GM19397 (cell line): ENCODE results near the gene MAP3K12.
A peak's percentile ranks its signal among the peaks of the same experiment; 100 is the strongest.

Experiments used
- ATAC-seq: cut with Tn5 transposase; IDR thresholded peaks from one replicate; pipeline ENCODE4 v1.9.1; 2021; ENCODE audit warnings: mild to moderate bottlenecking, moderate library complexity; ENCODE audit not compliant: unreplicated experiment

Gene MAP3K12

GRCh38 chr12:53510181-53510812 lies 11.0 kb upstream of the MAP3K12 start:
- ATAC-seq = no peak

DNA sequence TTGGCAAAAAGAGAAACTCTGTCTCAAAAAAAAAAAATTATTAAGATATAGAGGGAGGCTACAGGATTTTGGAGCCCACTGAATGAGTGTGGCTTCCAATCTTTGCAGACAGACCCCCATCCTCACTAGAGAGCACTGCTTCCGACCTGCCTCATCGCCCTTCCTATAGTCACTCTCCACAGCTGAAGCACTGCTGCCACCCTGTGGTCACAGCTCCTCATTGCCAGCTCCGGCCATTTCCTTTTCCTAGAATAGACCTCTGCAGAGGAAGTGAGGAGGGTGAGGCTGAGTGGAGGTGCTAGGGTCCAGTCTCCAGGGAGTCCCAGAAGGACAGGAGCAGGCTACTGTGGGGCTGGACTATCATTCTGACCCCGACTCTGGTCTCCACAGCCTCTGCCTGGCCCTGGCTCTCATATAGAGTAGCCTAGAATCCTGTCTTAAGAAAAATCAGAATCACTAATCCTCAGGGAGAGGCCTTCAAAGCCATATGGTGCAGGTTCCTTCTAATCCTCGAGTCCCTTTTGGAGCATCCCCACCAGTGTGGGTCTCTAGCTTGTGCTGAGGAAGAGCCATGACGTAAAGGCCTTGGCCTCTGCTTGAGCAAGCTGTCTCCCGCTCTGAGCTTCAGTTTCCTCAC lies 9.4 kb upstream of the MAP3K12 start:
- ATAC-seq = peak; percentile 61

DNA sequence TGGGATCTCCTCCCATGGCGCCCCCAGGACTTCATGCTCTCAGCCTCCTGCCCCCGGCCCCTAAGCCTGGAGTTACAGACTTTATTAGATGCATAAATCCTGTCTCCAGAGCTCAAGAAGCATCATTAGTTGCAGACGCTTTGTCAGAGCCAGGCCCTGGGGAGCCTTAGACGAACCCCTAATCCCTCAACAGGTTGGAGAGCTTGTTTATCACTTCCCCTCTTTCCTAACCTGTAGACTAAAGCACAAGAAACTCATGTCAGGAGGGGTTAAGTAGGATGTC lies 8.3 kb upstream of the MAP3K12 start:
- no peak for ATAC-seq

DNA sequence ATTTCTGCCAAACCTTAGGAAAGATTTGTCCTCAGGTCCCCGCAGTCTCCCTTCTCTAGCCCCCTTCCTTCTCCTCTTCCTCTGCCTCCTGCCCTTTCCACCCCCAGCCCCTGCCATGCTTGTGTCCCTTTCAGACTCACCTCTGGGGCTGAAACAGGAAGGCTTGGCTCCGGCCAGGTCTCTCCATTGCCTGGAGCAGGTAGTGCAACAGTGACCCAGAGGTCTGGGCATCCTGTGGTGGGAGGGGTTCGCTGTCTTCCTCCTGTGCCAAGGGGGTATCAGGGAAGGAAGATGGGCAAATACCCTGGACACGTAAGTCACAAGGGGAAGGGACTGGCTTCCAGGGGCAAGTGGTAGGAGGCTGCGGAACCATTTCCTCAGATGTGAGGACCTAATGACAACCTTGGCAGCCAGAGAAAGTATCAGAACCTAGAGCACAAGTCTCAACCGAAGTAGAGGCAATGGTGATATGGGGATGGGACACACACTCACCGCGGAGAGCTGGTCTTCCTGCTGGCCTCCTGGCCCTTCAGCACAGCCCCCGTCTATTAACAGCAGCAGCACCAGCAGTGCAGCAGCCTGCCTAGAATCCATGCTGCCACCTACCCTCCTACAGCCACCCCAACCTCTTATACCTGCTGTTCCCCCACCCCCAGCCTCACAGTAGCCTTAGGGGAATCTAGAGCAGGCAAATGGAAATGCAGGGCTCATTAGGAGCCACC lies 7.8 kb upstream of the MAP3K12 start, which contains the start of gene NPFF:
TSS of gene NPFF (minus strand) at position 604 of the 722 bp plus-strand sequence. CDS start at position 594, 10 bp downstream.
- no peak for ATAC-seq

- ATAC-seq = no peak
Observed at GRCh38 chr12:53506450-53506785, 7.2 kb upstream of the MAP3K12 start.

DNA sequence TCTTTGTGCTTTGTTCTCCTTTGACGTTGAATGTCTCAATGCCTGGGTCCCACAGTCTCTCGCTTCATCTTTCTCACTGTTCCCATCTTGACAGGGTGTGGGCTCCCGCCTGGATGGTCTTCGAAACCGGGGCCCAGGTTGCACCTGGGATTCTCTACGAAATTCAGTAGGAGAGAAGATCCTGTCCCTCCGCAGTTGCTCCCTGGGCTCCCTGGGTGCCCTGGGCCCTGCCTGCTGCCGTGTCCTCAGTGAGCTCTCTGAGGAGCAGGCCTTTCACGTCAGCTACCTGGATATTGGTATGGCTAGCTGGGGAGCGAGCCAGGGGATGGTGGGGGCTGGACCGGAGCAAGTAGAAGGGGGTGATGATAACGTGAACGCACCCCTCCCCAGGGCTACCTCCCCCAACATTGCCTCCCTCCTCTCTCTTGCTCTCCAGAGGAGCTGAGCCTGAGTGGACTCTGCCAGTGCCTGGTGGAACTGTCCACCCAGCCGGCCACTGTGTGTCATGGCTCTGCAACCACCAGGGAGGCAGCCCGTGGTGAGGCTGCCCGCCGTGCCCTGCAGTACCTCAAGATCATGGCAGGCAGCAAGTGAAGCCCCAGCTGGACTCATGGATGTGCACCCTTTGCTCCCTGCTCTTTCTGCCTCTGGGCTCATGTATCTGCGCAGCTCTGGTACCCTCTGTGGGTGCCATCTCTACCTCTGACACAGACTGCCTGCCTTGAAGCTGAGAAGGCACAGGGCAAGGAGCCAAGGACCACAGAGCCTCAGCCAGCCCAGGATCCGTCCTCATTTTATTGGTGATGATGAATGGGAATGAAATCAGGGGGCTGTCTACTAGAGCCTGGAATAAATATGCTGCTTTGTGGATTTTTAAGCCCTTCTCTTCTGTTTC lies 6.5 kb upstream of the MAP3K12 start:
- ATAC-seq = no peak

DNA sequence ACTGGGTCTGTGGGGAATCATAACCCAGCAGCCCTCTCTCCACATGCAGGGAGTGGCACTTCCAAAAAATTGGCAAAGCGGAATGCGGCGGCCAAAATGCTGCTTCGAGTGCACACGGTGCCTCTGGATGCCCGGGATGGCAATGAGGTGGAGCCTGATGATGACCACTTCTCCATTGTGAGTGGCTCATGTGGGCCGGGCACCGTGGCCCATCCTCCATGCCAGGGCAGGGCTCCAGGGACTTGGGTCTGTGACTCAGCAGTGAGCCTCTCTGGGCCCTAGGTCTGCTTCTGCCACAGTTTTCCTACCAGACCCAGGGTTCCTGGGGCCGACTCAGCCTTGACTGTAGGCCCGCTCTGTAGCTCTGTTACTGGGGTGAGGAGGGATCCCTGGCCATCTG lies 5.8 kb upstream of the MAP3K12 start:
- ATAC-seq = no peak

- no peak for ATAC-seq
Observed at GRCh38 chr12:53504004-53504920, 5.0 kb upstream of the MAP3K12 start.

- no peak for ATAC-seq
Observed at GRCh38 chr12:53502983-53503728, 3.9 kb upstream of the MAP3K12 start.

GRCh38 chr12:53502331-53502730 lies 3.1 kb upstream of the MAP3K12 start:
- ATAC-seq = no peak

DNA sequence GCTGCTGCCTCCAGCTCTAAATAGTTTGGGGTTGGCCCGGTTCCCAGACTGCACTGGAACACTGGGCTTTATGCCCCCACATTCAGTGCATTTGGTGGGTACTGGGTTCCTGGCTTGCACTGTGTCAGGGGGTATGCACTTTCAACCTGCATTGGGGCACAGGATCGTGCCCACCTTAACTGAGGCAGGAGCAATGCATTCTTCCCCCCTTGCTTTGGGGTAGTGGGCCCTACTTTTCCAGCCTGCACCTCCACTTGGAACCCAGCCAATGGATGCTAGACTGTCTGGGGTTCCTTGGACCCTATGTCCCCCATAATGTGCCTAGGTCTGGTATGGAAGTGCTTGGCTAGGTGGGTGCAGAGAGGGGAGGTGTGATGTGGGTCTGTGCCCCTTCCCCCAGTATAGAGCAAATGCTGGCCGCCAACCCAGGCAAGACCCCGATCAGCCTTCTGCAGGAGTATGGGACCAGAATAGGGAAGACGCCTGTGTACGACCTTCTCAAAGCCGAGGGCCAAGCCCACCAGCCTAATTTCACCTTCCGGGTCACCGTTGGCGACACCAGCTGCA lies 2.4 kb upstream of the MAP3K12 start:
- no peak for ATAC-seq

- peak; percentile 73 for ATAC-seq
Observed at GRCh38 chr12:53500776-53501614, 1.7 kb upstream of the MAP3K12 start, which contains the start of gene TARBP2. Gene TARBP2, plus strand, starts transcription at chr12:53501283. Its CDS starts 126 bp downstream, at chr12:53501409.

DNA sequence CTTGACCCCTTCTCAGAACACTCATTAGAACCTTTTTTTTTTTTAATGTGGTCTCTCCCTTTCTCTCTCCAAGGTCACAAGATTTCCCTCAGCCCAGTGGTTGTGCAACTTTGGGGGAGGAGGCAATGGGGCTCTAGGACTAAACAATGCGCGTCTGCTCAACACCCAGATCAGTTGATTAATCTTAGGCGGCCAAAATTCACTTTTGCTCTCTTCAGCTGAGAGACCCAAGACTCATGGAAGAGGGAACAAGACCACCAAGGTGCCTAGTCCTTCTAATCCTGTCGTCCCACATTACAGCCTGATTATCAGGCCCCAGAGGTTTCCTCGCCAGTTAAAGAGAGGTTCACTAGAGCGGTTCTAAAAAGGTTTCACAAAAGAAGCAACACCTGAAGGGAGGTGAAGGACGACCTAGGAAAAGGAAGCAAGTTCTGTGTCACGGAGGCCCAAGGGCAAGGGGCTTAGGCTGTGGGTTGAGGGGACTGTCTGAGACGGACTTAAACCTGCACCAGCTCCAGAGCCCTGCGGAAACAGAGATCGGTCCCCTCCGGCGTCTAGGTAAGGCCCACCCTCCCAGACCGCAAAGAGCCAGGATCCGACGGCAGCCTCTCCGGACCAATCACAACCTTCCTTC lies 1.0 kb upstream of the MAP3K12 start:
- ATAC-seq = no peak

DNA sequence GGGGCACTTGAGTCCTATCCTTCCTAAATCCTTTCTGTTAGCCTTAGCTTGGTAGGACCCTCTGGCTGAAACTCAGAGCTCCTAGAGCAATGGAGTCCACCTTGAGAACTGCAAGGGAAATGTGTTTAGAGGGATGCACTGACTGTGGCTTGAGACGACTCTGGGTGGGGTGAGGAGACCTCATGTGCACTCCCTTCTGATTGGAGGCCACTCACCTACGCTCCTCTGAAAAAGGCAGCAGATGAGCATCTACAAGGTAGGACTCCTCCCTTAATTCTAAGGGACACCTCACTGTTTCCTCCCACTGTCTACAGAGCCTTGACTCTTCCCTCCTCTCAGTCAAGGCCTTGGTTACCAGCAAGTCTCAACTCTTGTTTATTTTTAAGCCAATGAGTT lies 1.0 kb downstream of the MAP3K12 start:
- ATAC-seq = no peak

GRCh38 chr12:53497461-53497860 lies 1.8 kb downstream of the MAP3K12 start:
- no peak for ATAC-seq

DNA sequence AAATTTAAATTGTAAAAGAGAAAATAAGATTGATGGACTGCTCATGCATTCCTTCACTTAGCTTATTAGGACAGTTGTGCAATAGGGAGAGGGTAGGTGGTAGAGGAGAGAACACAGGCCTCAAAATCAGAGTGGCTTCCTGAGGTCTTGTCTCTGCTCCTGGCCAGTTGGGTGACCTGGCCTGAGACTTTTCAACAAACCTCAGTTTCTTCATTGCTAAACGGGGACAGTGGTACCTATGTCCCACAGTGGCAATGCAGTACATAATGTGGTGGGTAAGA lies 2.6 kb downstream of the MAP3K12 start:
- no peak for ATAC-seq

- ATAC-seq = no peak
Observed at GRCh38 chr12:53495903-53496751, 3.1 kb downstream of the MAP3K12 start.
